HEK293 (cell line): Measurements from ENCODE around the gene SRSF6.

ENCODE experiments used
- CTCF ChIP-seq: fragments of 450-650 bp; formaldehyde crosslinking; IDR thresholded peaks from 2 replicates; pipeline ENCODE4 v1.5.1; 2016; ENCODE audit warnings: missing biosample characterization, missing genetic modification characterization
- GLIS2 ChIP-seq: fragments of 450-650 bp; formaldehyde crosslinking; IDR thresholded peaks from 2 replicates; pipeline ENCODE4 v1.5.1; 2016; ENCODE audit warnings: missing biosample characterization, missing genetic modification characterization
- HOXD13 ChIP-seq: sonication (generic); formaldehyde crosslinking; IDR thresholded peaks from 2 replicates; pipeline ENCODE4 v1.8.0; 2022; ENCODE audit warnings: missing genetic modification reagents, borderline replicate concordance
- MZF1 ChIP-seq: fragments of 450-650 bp; formaldehyde crosslinking; IDR thresholded peaks from 2 replicates; pipeline ENCODE4 v1.5.1; 2017; ENCODE audit warnings: missing biosample characterization, missing genetic modification characterization, borderline replicate concordance
- ZBTB10 ChIP-seq: fragments of 450-650 bp; formaldehyde crosslinking; IDR thresholded peaks from 2 replicates; pipeline ENCODE4 v1.5.1; 2016; ENCODE audit warnings: missing biosample characterization, missing genetic modification characterization
- ZBTB11 ChIP-seq: fragments of 450-650 bp; formaldehyde crosslinking; conservative IDR thresholded peaks from 2 replicates; pipeline ENCODE4 v1.5.1; 2016; ENCODE audit warnings: low read depth, missing biosample characterization, missing genetic modification characterization
- ZNF23 ChIP-seq: fragments of 450-650 bp; formaldehyde crosslinking; IDR thresholded peaks from 2 replicates; pipeline ENCODE4 v1.5.1; 2016; ENCODE audit warnings: missing biosample characterization, missing genetic modification characterization, borderline replicate concordance
- ZNF302 ChIP-seq: fragments of 450-650 bp; formaldehyde crosslinking; IDR thresholded peaks from 2 replicates; pipeline ENCODE4 v1.5.1; 2016; ENCODE audit warnings: missing biosample characterization, missing genetic modification characterization, low read depth
- ZNF639 ChIP-seq: fragments of 450-650 bp; formaldehyde crosslinking; IDR thresholded peaks from 2 replicates; pipeline ENCODE4 v1.5.1; 2016; ENCODE audit warnings: missing biosample characterization, missing genetic modification characterization

GRCh38 chr20:43459022-43459942 is 1.6 kb downstream of the SRSF6 start:
- TF ChIP-seq ZBTB10 (tag by site-specific recombination) (no peak), MZF1 (tag by site-specific recombination) (no peak), GLIS2 (tag by site-specific recombination) (no peak), ZBTB11 (no peak), HOXD13 (no peak), ZNF23 (no peak), CTCF (tag by site-specific recombination) (no peak), ZNF302 (tag by site-specific recombination) (no peak), ZNF639 (tag by site-specific recombination) (no peak)
